Keratinocyte (primary cell): ENCODE data around the gene B9D1. TPM values are rescaled to one million over a fixed set of nuclear protein-coding genes. Genes with fewer than 3 reads are reported as not detected.

Experiments used
- DNase-seq: peaks from one replicate; pipeline ENCODE4 v3.0.0-alpha.2; 2011; ENCODE audit warnings: low read depth, missing footprints, low spot score
- FAIRE-seq: peaks from 2 replicates; lab custom pipeline; 2011; peaks lifted over from hg19 to GRCh38; lab: Jason Lieb, UNC
- H2AFZ ChIP-seq: 2 replicates; pipeline ENCODE4 v1.6.0; 2012; ENCODE audit warnings: low read length, control low read depth, inconsistent platforms; ENCODE audit not compliant: control insufficient read depth
- H3K27ac ChIP-seq: 2 replicates; pipeline ENCODE4 v1.5.1; 2011; ENCODE audit warnings: low read length; ENCODE audit not compliant: control insufficient read depth, insufficient read depth
- H3K27me3 ChIP-seq: 3 replicates; pipeline ENCODE4 v1.6.0; 2011; ENCODE audit warnings: low read length; ENCODE audit not compliant: control insufficient read depth, insufficient read depth; ENCODE audit errors: extremely low read depth
- H3K36me3 ChIP-seq, 2 experiments: 2 replicates in 1 of 2; 3 replicates in 1 of 2; pipeline ENCODE4 v1.5.1; 2011; ENCODE audit warnings: low read length in 2 of 2, mild to moderate bottlenecking in 1 of 2; ENCODE audit not compliant: control insufficient read depth in 2 of 2, insufficient read depth in 2 of 2; ENCODE audit errors: extremely low read depth in 1 of 2
- H3K4me1 ChIP-seq: 3 replicates; pipeline ENCODE4 v1.5.1; 2011; ENCODE audit warnings: low read length; ENCODE audit not compliant: control insufficient read depth, insufficient read depth; ENCODE audit errors: extremely low read depth
- H3K4me2 ChIP-seq: 3 replicates; pipeline ENCODE4 v1.6.0; 2011; ENCODE audit warnings: low read depth, low read length; ENCODE audit not compliant: control insufficient read depth, insufficient read depth; ENCODE audit errors: extremely low read depth
- H3K4me3 ChIP-seq, 3 experiments: fragments of 200-600 bp in 1 of 3; sonication (generic) in 1 of 3; 2 replicates in 2 of 3; 3 replicates in 1 of 3; pipeline ENCODE4 v1.5.1; 2011 to 2016; ENCODE audit warnings: low read length in 3 of 3, mild to moderate bottlenecking in 3 of 3, control low read depth in 2 of 3, inconsistent platforms in 1 of 3, low read depth in 1 of 3, mixed read lengths in 1 of 3, mixed run types in 1 of 3, moderate library complexity in 1 of 3; ENCODE audit not compliant: control insufficient read depth in 2 of 3, insufficient read depth in 2 of 3; ENCODE audit errors: extremely low read depth in 1 of 3
- H3K79me2 ChIP-seq: 2 replicates; pipeline ENCODE4 v1.6.0; 2012; ENCODE audit warnings: low read length; ENCODE audit not compliant: control insufficient read depth, insufficient read depth
- H3K9ac ChIP-seq: 3 replicates; pipeline ENCODE4 v1.6.0; 2011; ENCODE audit warnings: low read length; ENCODE audit not compliant: control insufficient read depth, insufficient read depth; ENCODE audit errors: extremely low read depth
- H3K9me1 ChIP-seq: 3 replicates; pipeline ENCODE4 v1.6.0; 2011; ENCODE audit warnings: low read length; ENCODE audit not compliant: control insufficient read depth, insufficient read depth; ENCODE audit errors: extremely low read depth
- H3K9me3 ChIP-seq: 2 replicates; pipeline ENCODE4 v1.5.1; 2012; ENCODE audit warnings: low read depth, low read length; ENCODE audit not compliant: control insufficient read depth
- H4K20me1 ChIP-seq: 3 replicates; pipeline ENCODE4 v1.6.0; 2011; ENCODE audit warnings: low read length; ENCODE audit not compliant: control insufficient read depth, insufficient read depth; ENCODE audit errors: extremely low read depth
- CTCF ChIP-seq, 3 experiments: IDR thresholded peaks in 1 of 3; conservative IDR thresholded peaks in 1 of 3; optimal IDR thresholded peaks in 1 of 3; 2 replicates in 2 of 3; 3 replicates in 1 of 3; pipeline versions ENCODE3 to v1.5.1; 2011; ENCODE audit warnings: low read length in 3 of 3, mild to moderate bottlenecking in 3 of 3, moderate library complexity in 2 of 3, control low read depth in 1 of 3, inconsistent platforms in 1 of 3; ENCODE audit not compliant: insufficient read depth in 2 of 3; ENCODE audit errors: extremely low read depth in 1 of 3
- EZH2 ChIP-seq: IDR thresholded peaks from one replicate; pipeline ENCODE4 v1.6.1; 2012; ENCODE audit warnings: inconsistent platforms, mild to moderate bottlenecking, low read length, moderate library complexity
- dilution Hi-C: fragments of 300-500 bp; cut with MboI; formaldehyde crosslinking; loops from one replicate; pipeline ENCODE4 v1.7.0; 2020; ENCODE audit warnings: low sequenced_read_pairs; ENCODE audit not compliant: extremely low pct_ligation_motif_present
- polyA plus RNA-seq, 5 experiments: library from polyadenylated mRNA; depleted of rRNA in 3 of 5; stranded (reverse) in 3 of 5; stranded (forward) in 1 of 5; unstranded in 1 of 5; fragments of >200 nt; gene quantifications; 1 replicate in 1 of 5; 2 replicates in 3 of 5; 3 replicates in 1 of 5; pipeline versions ENCODE4 v1.2.1 to v1.2.3, GENCODE V29; 2011 to 2012; ENCODE audit warnings: missing spikeins in 2 of 5, low read depth in 1 of 5, low replicate concordance in 1 of 5

The B9D1 gene
- polyA plus RNA-seq, 1 donor (not counting 4 experiments of a cell fraction or from before 2014, with no cell fraction given) = 30.3 TPM

- no peak for FAIRE-seq
- no peak overlapping the region for H3K9ac ChIP-seq
These were observed 21.3 kb downstream of the B9D1 start for GRCh38 chr17:19341211-19341631.

GRCh38 chr17:19339341-19339815 lies 23.1 kb downstream of the B9D1 start:
- no peak overlapping the region for H3K9ac ChIP-seq
- no peaks in the 10 kb centered on the region for H3K9me3 ChIP-seq
- H4K20me1 ChIP-seq = no peaks in the 10 kb centered on the region
- H3K4me1 ChIP-seq = peaks cover 6% of the 10 kb centered on the region
- dilution Hi-C loops = no loop called here
- peaks cover 2 to 5% of the 10 kb centered on the region in 2 experiments for H3K36me3 ChIP-seq
- FAIRE-seq = no peak
- TF ChIP-seq EZH2 = no peak
- TF ChIP-seq CTCF (optimal IDR thresholded peaks at IDR 0.05 in 1 of 3, IDR thresholded peaks at IDR 0.05 in 1 of 3, conservative IDR thresholded peaks at IDR 0.05 in 1 of 3; ENCODE audit: extremely low read depth in 1 of 3, insufficient read depth in 2 of 3, low read length in 3 of 3) = no peak
- H3K27ac ChIP-seq = no peak overlapping the region
- no peak overlapping the region for H3K4me3 ChIP-seq
- no peaks in the 10 kb centered on the region for H3K79me2 ChIP-seq
- no peak overlapping the region for H3K4me2 ChIP-seq
- no peaks in the 10 kb centered on the region for H3K9me1 ChIP-seq
- no peak for DNase-seq
- no peaks in the 10 kb centered on the region for H3K27me3 ChIP-seq
- H2AFZ ChIP-seq = no peak overlapping the region

More at GRCh38 chr17:19341211-19341631, 21.3 kb downstream of the B9D1 start:
- Histone ChIP-seq H4K20me1 (no peaks in the 10 kb centered on the region), H3K9me1 (no peaks in the 10 kb centered on the region), H3K4me1 (peaks cover 10% of the 10 kb centered on the region), H3K4me2 (no peak overlapping the region), H3K79me2 (no peaks in the 10 kb centered on the region), H3K27ac (no peak overlapping the region), H3K36me3 (peaks cover 0 to 2% of the 10 kb centered on the region in 2 experiments), H2AFZ (no peak overlapping the region), H3K27me3 (no peaks in the 10 kb centered on the region), H3K4me3 (no peak overlapping the region), H3K9me3 (no peaks in the 10 kb centered on the region)
- TF ChIP-seq EZH2 (no peak), CTCF (optimal IDR thresholded peaks at IDR 0.05 in 1 of 3, IDR thresholded peaks at IDR 0.05 in 1 of 3, conservative IDR thresholded peaks at IDR 0.05 in 1 of 3; ENCODE audit: extremely low read depth in 1 of 3, insufficient read depth in 2 of 3, low read length in 3 of 3) (no peak)
- dilution Hi-C loops = no loop called here
- no peak for DNase-seq
